Measurements from ENCODE around the gene WDR64. TPM values are rescaled to one million over a fixed set of nuclear protein-coding genes. Genes with fewer than 3 reads are reported as not detected.

Gene WDR64
- total RNA-seq, 4 donors from 2014 or later, result not detected

- Histone ChIP-seq H3K27me3 (peaks cover 4% of the 10 kb centered on the region), H3K27ac (no peak overlapping the region)
- 78% methylated on average over 5 of the region's 5 CpGs for WGBS
These were observed 185.3 kb downstream of the WDR64 start for GRCh38 chr1:241837416-241837815.

GRCh38 chr1:241837901-241838300 is 185.8 kb downstream of the WDR64 start:
- peaks cover 4% of the 10 kb centered on the region for H3K27me3 ChIP-seq
- H3K4me3 ChIP-seq, result no peak overlapping the region
- DNase-seq (ENCODE audit: low spot score in 2 of 2), result no peak
- H3K9me3 ChIP-seq, result no peaks in the 10 kb centered on the region
- TF ChIP-seq, protein P1, sequence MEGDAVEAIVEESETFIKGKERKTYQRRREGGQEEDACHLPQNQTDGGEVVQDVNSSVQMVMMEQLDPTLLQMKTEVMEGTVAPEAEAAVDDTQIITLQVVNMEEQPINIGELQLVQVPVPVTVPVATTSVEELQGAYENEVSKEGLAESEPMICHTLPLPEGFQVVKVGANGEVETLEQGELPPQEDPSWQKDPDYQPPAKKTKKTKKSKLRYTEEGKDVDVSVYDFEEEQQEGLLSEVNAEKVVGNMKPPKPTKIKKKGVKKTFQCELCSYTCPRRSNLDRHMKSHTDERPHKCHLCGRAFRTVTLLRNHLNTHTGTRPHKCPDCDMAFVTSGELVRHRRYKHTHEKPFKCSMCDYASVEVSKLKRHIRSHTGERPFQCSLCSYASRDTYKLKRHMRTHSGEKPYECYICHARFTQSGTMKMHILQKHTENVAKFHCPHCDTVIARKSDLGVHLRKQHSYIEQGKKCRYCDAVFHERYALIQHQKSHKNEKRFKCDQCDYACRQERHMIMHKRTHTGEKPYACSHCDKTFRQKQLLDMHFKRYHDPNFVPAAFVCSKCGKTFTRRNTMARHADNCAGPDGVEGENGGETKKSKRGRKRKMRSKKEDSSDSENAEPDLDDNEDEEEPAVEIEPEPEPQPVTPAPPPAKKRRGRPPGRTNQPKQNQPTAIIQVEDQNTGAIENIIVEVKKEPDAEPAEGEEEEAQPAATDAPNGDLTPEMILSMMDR (IDR thresholded peaks at IDR 0.05), result no peak
- TF ChIP-seq EP300 (IDR thresholded peaks at IDR 0.05) (no peak), POLR2A (IDR thresholded peaks at IDR 0.05) (no peak)
- no peak overlapping the region for H3K27ac ChIP-seq
- H3K4me1 ChIP-seq, result no peaks in the 10 kb centered on the region
- WGBS, result 77% methylated on average over 4 of the region's 4 CpGs
- no peaks in the 10 kb centered on the region for H3K36me3 ChIP-seq

More at GRCh38 chr1:241837416-241837815, 185.3 kb downstream of the WDR64 start:
- no peaks in the 10 kb centered on the region for H3K36me3 ChIP-seq
- H3K9me3 ChIP-seq, result no peaks in the 10 kb centered on the region
- no peaks in the 10 kb centered on the region for H3K4me1 ChIP-seq
- H3K4me3 ChIP-seq, result no peak overlapping the region
- TF ChIP-seq, protein P1 (IDR thresholded peaks at IDR 0.05), result no peak
- TF ChIP-seq POLR2A (IDR thresholded peaks at IDR 0.05) (no peak), EP300 (IDR thresholded peaks at IDR 0.05) (no peak), POLR2AphosphoS5 (IDR thresholded peaks at IDR 0.05) (no peak)
- DNase-seq (ENCODE audit: low spot score in 2 of 2), result no peak

DNA sequence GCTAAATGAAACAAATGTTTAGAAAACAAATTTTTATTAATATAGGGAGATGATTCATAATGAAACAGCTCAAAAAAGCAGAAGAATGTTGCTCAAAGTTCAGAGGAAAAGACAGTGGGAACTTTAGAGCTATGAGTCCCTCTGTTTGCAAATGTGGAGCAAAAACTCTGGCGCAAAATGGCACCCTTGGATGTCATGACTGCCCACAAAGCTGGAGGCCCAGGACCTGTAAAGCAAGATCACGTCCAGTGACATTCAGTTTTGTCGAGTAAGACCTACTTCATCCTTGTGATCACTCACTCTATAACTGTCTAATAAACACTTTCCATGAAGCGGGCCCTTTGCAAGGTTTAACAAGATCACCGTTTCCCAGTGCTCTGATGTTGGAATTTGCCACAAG is 186.8 kb downstream of the WDR64 start:
- no peak for DNase-seq (ENCODE audit: low spot score in 2 of 2)
- WGBS, result 97% methylated on average over 5 of the region's 5 CpGs
- Histone ChIP-seq H3K4me3 (no peak overlapping the region), H3K36me3 (no peaks in the 10 kb centered on the region), H3K27ac (no peak overlapping the region), H3K4me1 (no peaks in the 10 kb centered on the region), H3K27me3 (peaks cover 4% of the 10 kb centered on the region), H3K9me3 (no peaks in the 10 kb centered on the region)
- no peak for TF ChIP-seq POLR2A (IDR thresholded peaks at IDR 0.05)
- no peak for TF ChIP-seq EP300 (IDR thresholded peaks at IDR 0.05)

GRCh38 chr1:241839369-241839979 is 187.4 kb downstream of the WDR64 start:
- H3K27me3 ChIP-seq, result no peaks in the 10 kb centered on the region
- 82% methylated on average over 6 of the region's 6 CpGs for WGBS
- DNase-seq (ENCODE audit: low spot score in 2 of 2), result no peak
- no peaks in the 10 kb centered on the region for H3K36me3 ChIP-seq
- H3K4me1 ChIP-seq, result no peaks in the 10 kb centered on the region
- H3K4me3 ChIP-seq, result no peak overlapping the region
- H3K27ac ChIP-seq, result no peak overlapping the region
- no peaks in the 10 kb centered on the region for H3K9me3 ChIP-seq
- TF ChIP-seq POLR2AphosphoS5 (IDR thresholded peaks at IDR 0.05), result no peak
- TF ChIP-seq, protein P1 (IDR thresholded peaks at IDR 0.05), result no peak
- TF ChIP-seq POLR2A (IDR thresholded peaks at IDR 0.05), result no peak
- TF ChIP-seq EP300 (IDR thresholded peaks at IDR 0.05), result no peak

DNA sequence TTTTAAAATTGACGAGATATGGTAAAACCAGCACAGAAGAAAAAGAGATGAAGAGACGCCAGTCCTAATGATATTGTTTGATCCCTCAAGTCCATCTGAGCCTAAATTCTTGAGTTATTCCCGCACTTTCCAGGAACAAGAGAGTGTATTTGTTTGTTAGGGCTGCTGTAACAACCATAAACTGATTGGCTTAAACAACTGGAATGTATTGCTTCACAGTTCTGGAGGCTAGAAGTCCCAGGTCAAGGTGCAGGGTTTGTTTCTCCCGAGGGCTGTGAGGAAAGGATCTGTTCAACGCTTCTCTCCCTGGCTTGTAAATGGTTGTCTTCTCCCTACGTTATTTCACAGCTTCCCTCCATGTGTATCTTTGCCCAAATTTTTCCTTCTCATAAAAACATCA is 188.1 kb downstream of the WDR64 start:
- TF ChIP-seq EP300 (IDR thresholded peaks at IDR 0.05) (no peak), POLR2A (IDR thresholded peaks at IDR 0.05) (no peak), POLR2AphosphoS5 (IDR thresholded peaks at IDR 0.05) (no peak)
- TF ChIP-seq, protein P1 (IDR thresholded peaks at IDR 0.05), result no peak
- H3K27ac ChIP-seq, result no peak overlapping the region
- no peaks in the 10 kb centered on the region for H3K36me3 ChIP-seq
- no peaks in the 10 kb centered on the region for H3K4me1 ChIP-seq
- no peaks in the 10 kb centered on the region for H3K9me3 ChIP-seq
- no peaks in the 10 kb centered on the region for H3K27me3 ChIP-seq
- 83% methylated on average over 6 of the region's 6 CpGs for WGBS
- H3K4me3 ChIP-seq, result no peak overlapping the region
- no peak for DNase-seq (ENCODE audit: low spot score in 2 of 2)

GRCh38 chr1:241841691-241842090 is 189.6 kb downstream of the WDR64 start:
- no peaks in the 10 kb centered on the region for H3K36me3 ChIP-seq
- no peak overlapping the region for H3K4me3 ChIP-seq
- no peaks in the 10 kb centered on the region for H3K27me3 ChIP-seq
- no peaks in the 10 kb centered on the region for H3K9me3 ChIP-seq
- H3K27ac ChIP-seq, result no peak overlapping the region
- WGBS, result 79% methylated on average over 3 of the region's 3 CpGs
- no peaks in the 10 kb centered on the region for H3K4me1 ChIP-seq
- no peak for DNase-seq (ENCODE audit: low spot score in 2 of 2)
- TF ChIP-seq EP300 (IDR thresholded peaks at IDR 0.05), result no peak
- TF ChIP-seq, protein P1 (IDR thresholded peaks at IDR 0.05), result no peak
- no peak for TF ChIP-seq POLR2AphosphoS5 (IDR thresholded peaks at IDR 0.05)
- TF ChIP-seq POLR2A (IDR thresholded peaks at IDR 0.05), result no peak
